Erythroblast (primary cell): Measurements from ENCODE around the gene HDGFL2.

ENCODE experiments used
- GATA1 ChIP-seq: IDR thresholded peaks from 2 replicates; pipeline ENCODE4 v1.6.1; 2011; ENCODE audit warnings: low read depth, mild to moderate bottlenecking, control low read depth, low read length, moderate library complexity
- POLR2A ChIP-seq: IDR thresholded peaks from 2 replicates; pipeline ENCODE4 v1.6.1; 2011; ENCODE audit warnings: mild to moderate bottlenecking, low read length

DNA sequence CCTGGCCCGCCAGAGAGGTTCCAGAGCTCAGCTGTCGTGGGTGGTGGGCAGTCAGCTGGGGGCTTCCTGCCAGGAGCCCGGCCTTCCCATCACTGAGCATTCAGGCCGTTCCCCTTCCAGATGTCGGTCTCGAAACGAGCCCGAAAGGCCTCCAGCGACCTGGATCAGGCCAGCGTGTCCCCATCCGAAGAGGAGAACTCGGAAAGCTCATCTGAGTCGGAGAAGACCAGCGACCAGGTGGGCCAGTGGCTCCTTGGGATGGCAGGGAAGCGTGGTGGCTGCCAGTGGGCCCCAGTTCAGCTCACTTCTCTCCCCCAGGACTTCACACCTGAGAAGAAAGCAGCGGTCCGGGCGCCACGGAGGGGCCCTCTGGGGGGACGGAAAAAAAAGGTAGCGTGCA, 19.3 kb downstream of the HDGFL2 start:
- TF ChIP-seq POLR2A (no peak), GATA1 (no peak)
